GM12878 (cell line): ENCODE data around the gene ATRNL1. TPM values are rescaled to one million over a fixed set of nuclear protein-coding genes. Genes with fewer than 3 reads are reported as not detected.
A peak's percentile ranks its signal among the peaks of the same experiment; 100 is the strongest.

Experiments
- ATAC-seq: fragments of 200-7000 bp; cut with Tn5 transposase; 3 replicates; pipeline ENCODE4 v1.9.1; 2020; ENCODE audit warnings: mild to moderate bottlenecking, moderate library complexity
- BruUV-seq: library from RNA; stranded (reverse); fragments of 400-500 nt; replicated peaks from 2 replicates; lab custom pipeline; 2021; lab: Mats Ljungman, UMichigan
- CTCF ChIA-PET: fragments of 300-600 bp; sonication (Branson Sonifier 250); formaldehyde crosslinking; extraction: SDS; loops from one replicate; lab custom pipeline; 2021; ENCODE audit warnings: inconsistent platforms; lab: Yijun Ruan, JAX
- POLR2A ChIA-PET: fragments of 350-600 bp; formaldehyde crosslinking; extraction: SDS; loops from one replicate; lab custom pipeline; 2021; ENCODE audit warnings: inconsistent platforms; lab: Charles Lee
- RAD21 ChIA-PET: fragments of 300-600 bp; sonication (Branson Sonifier 250); formaldehyde crosslinking; loops from one replicate; lab custom pipeline; 2023; ENCODE audit warnings: antibody characterized with exemption; ENCODE audit not compliant: unreplicated experiment; lab: Charles Lee
- SMC1A ChIA-PET: fragments of 300-600 bp; sonication (Branson Sonifier 250); formaldehyde crosslinking; loops from one replicate; lab custom pipeline; 2023; ENCODE audit not compliant: unreplicated experiment, uncharacterized antibody; lab: Charles Lee
- DNase-seq: peaks from one replicate; pipeline ENCODE4 v3.0.0-alpha.2; 2011; ENCODE audit warnings: low read depth, low spot score
- FAIRE-seq: peaks from 3 replicates; lab custom pipeline; 2011; peaks lifted over from hg19 to GRCh38; lab: Jason Lieb, UNC
- H2AFZ ChIP-seq: 2 replicates; pipeline ENCODE4 v1.6.0; 2011; ENCODE audit warnings: low read depth, low read length, control low read depth; ENCODE audit not compliant: control insufficient read depth
- H3K27ac ChIP-seq: 2 replicates; pipeline ENCODE4 v1.5.1; 2011; ENCODE audit warnings: control low read depth; ENCODE audit not compliant: control insufficient read depth, insufficient read depth
- H3K27me3 ChIP-seq, 2 experiments: replicated peaks in 1 of 2; 2 replicates each; pipeline versions ENCODE4 v1.6.0 to v1.6.1; 2011; ENCODE audit warnings: low read length in 1 of 2; ENCODE audit not compliant: control insufficient read depth in 2 of 2, insufficient read depth in 2 of 2
- H3K36me3 ChIP-seq, 2 experiments: 2 replicates each; pipeline ENCODE4 v1.5.1; 2011; ENCODE audit warnings: low read length in 1 of 2; ENCODE audit not compliant: control insufficient read depth in 2 of 2, insufficient read depth in 2 of 2
- H3K4me1 ChIP-seq: 2 replicates; pipeline ENCODE4 v1.6.1; 2011; ENCODE audit warnings: mild to moderate bottlenecking, low read length, moderate library complexity, mixed read lengths; ENCODE audit not compliant: control insufficient read depth, insufficient read depth
- H3K4me2 ChIP-seq: 2 replicates; pipeline ENCODE4 v1.6.0; 2011; ENCODE audit warnings: control low read depth; ENCODE audit not compliant: control insufficient read depth, insufficient read depth
- H3K4me3 ChIP-seq: fragments of 200-600 bp; sonication (generic); 2 replicates; pipeline ENCODE4 v1.5.1; 2016
- H3K79me2 ChIP-seq: 2 replicates; pipeline ENCODE4 v1.6.0; 2011; ENCODE audit warnings: low read length; ENCODE audit not compliant: control insufficient read depth, insufficient read depth
- H3K9ac ChIP-seq: 2 replicates; pipeline ENCODE4 v1.8.0; 2011; ENCODE audit warnings: low read length, control low read depth, mixed read lengths; ENCODE audit not compliant: control insufficient read depth, insufficient read depth
- H3K9me3 ChIP-seq: replicated peaks from 3 replicates; pipeline ENCODE4 v1.5.1; 2011; ENCODE audit warnings: mild to moderate bottlenecking, low read length; ENCODE audit not compliant: control insufficient read depth, insufficient read depth
- H4K20me1 ChIP-seq: 2 replicates; pipeline ENCODE4 v1.6.0; 2011; ENCODE audit not compliant: control insufficient read depth, insufficient read depth
- E2F4 ChIP-seq: IDR thresholded peaks from 2 replicates; pipeline ENCODE4 v1.6.1; 2012; ENCODE audit warnings: low read depth, low read length, improper control_type of control experiment
- HDAC2 ChIP-seq: fragments of 200-600 bp; sonication (generic); IDR thresholded peaks from 2 replicates; pipeline ENCODE4 v1.6.1; 2017
- NFYB ChIP-seq: IDR thresholded peaks from 2 replicates; pipeline ENCODE4 v1.6.1; 2011; ENCODE audit warnings: low read depth, mild to moderate bottlenecking, low read length, improper control_type of control experiment, moderate library complexity; ENCODE audit not compliant: insufficient read depth
- RUNX3 ChIP-seq: IDR thresholded peaks from 2 replicates; pipeline ENCODE4 v1.6.1; 2012; ENCODE audit warnings: low read length, inconsistent platforms
- SMC3 ChIP-seq: IDR thresholded peaks from 2 replicates; pipeline ENCODE4 v1.6.1; 2011; ENCODE audit warnings: low read length, improper control_type of control experiment, borderline replicate concordance
- WGBS: methylation state at CpG from one replicate; pipeline ENCODE4 v1.1.6; 2016; ENCODE audit warnings: low lambda C conversion rate; ENCODE audit not compliant: insufficient replicate concordance, insufficient coverage; ENCODE audit errors: missing lambda C conversion rate; 5-methylcytosine and 5-hydroxymethylcytosine counted together
- in situ Hi-C: fragments of 300-500 bp; cut with MboI; formaldehyde crosslinking; loops from 9 replicates; pipeline ENCODE4 v1.14.3; 2018; ENCODE audit warnings: mixed read lengths
- intact Hi-C: fragments of 100-400 bp; cut with micrococcal nuclease; formaldehyde crosslinking; loops from one replicate; pipeline ENCODE4 v1.14.2; 2022; ENCODE audit not compliant: unreplicated experiment
- polyA plus RNA-seq, 11 experiments: library from polyadenylated mRNA; depleted of rRNA in 4 of 11; unstranded in 6 of 11; stranded (reverse) in 5 of 11; fragments of >200 nt; fragmentation: Nextera tagmentation in 4 of 11; fragmentation: Illumina TruSeq in 1 of 11; extraction: Ambion mirVana in 4 of 11; extraction: Trizol in 1 of 11; gene quantifications; 1 replicate in 1 of 11; 2 replicates in 10 of 11; pipeline versions ENCODE4 v1.2.1 to v1.2.3, GENCODE V29; 2011 to 2016; ENCODE audit warnings: inconsistent platforms in 2 of 11, missing spikeins in 2 of 11, low read depth in 1 of 11
- total RNA-seq, 4 experiments: library from RNA; depleted of rRNA in 3 of 4; stranded (reverse); fragments of >200 nt in 3 of 4; fragmentation: Illumina TruSeq in 1 of 4; extraction: Trizol in 1 of 4; gene quantifications; 2 replicates each; pipeline versions ENCODE4 v1.2.1 to v1.2.3, GENCODE V29; 2013 to 2021
- TF ChIP-seq, protein P1 (sequence below): fragments of 450-650 bp; conservative IDR thresholded peaks from 2 replicates; pipeline ENCODE4 v1.6.1; 2017; ENCODE audit warnings: mild to moderate bottlenecking, moderate library complexity
- TF ChIP-seq, protein P2 (sequence below): IDR thresholded peaks from 2 replicates; pipeline ENCODE4 v1.6.1; 2012; ENCODE audit warnings: low read depth, low read length, improper control_type of control experiment

Gene ATRNL1
- total and polyA plus RNA-seq, 10 of the 15 experiments (the other 5 are each of a cell fraction or from before 2014, with no cell fraction given) = 0.03 to 1.4 (median 0.34) TPM

DNA sequence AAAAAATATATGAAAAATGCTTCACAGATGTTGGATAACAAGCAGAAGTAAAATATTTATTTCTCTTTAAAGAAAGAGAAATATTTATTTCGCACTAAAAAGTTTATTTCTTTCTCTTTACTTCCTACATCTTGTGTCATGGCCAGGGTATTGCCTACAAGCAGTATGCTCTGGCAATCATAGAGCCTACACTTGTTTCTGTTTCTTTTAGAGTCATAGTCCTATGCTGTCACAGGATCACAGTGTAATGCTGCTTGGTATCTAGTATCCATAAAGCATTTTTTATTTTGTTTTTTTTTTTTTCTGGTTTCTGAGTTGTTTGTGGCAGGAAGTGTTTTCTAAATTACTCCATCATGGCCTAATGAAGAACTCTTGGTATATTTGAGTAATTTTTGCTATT lies 116.0 kb downstream of the ATRNL1 start:
- ATAC-seq (peak; percentile 70), FAIRE-seq (no peak), DNase-seq (no peak)
- intact Hi-C loops = no loop called here
- ChIA-PET CTCF (no interaction called here), POLR2A (no interaction called here), SMC1A (no interaction called here), RAD21 (no interaction called here)
- H2AFZ ChIP-seq = no peak overlapping the region
- no peak overlapping the region for H3K27ac ChIP-seq
- in situ Hi-C loops = no loop called here
- no peak overlapping the region for H3K9ac ChIP-seq
- no TSS peak for BruUV-seq
- no peaks in the 10 kb centered on the region for H3K79me2 ChIP-seq
- no peak for TF ChIP-seq NFYB
- TF ChIP-seq, protein P1, sequence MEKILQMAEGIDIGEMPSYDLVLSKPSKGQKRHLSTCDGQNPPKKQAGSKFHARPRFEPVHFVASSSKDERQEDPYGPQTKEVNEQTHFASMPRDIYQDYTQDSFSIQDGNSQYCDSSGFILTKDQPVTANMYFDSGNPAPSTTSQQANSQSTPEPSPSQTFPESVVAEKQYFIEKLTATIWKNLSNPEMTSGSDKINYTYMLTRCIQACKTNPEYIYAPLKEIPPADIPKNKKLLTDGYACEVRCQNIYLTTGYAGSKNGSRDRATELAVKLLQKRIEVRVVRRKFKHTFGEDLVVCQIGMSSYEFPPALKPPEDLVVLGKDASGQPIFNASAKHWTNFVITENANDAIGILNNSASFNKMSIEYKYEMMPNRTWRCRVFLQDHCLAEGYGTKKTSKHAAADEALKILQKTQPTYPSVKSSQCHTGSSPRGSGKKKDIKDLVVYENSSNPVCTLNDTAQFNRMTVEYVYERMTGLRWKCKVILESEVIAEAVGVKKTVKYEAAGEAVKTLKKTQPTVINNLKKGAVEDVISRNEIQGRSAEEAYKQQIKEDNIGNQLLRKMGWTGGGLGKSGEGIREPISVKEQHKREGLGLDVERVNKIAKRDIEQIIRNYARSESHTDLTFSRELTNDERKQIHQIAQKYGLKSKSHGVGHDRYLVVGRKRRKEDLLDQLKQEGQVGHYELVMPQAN = no peak
- TF ChIP-seq, protein P2, sequence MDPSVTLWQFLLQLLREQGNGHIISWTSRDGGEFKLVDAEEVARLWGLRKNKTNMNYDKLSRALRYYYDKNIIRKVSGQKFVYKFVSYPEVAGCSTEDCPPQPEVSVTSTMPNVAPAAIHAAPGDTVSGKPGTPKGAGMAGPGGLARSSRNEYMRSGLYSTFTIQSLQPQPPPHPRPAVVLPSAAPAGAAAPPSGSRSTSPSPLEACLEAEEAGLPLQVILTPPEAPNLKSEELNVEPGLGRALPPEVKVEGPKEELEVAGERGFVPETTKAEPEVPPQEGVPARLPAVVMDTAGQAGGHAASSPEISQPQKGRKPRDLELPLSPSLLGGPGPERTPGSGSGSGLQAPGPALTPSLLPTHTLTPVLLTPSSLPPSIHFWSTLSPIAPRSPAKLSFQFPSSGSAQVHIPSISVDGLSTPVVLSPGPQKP = no peak
- no peak for TF ChIP-seq SMC3
- no peak for TF ChIP-seq E2F4
- TF ChIP-seq HDAC2 = no peak
- TF ChIP-seq RUNX3 = no peak
- WGBS = 73% methylated on average over 1 of the region's 1 CpG
- H4K20me1 ChIP-seq = no peaks in the 10 kb centered on the region
- H3K36me3 ChIP-seq = no peaks in the 10 kb centered on the region
- no peak overlapping the region for H3K4me3 ChIP-seq
- no peak overlapping the region for H3K4me2 ChIP-seq
- no peaks in the 10 kb centered on the region for H3K9me3 ChIP-seq
- no peaks in the 10 kb centered on the region for H3K4me1 ChIP-seq
- H3K27me3 ChIP-seq = no peaks in the 10 kb centered on the region
